Bronchial epithelial cell (primary cell): ENCODE measurements around the gene NAT16. TPM values are rescaled to one million over a fixed set of nuclear protein-coding genes. Genes with fewer than 3 reads are reported as not detected.

Experiments used
- DNase-seq: peaks from one replicate; pipeline ENCODE4 v3.0.0-alpha.2; 2010; ENCODE audit warnings: low read depth
- FAIRE-seq: peaks from 2 replicates; lab custom pipeline; 2011; peaks lifted over from hg19 to GRCh38; lab: Jason Lieb, UNC
- H3K27me3 ChIP-seq: 2 replicates; pipeline ENCODE4 v1.5.1; 2011; ENCODE audit warnings: low read length; ENCODE audit not compliant: control insufficient read depth, insufficient read depth
- H3K36me3 ChIP-seq: 2 replicates; pipeline ENCODE4 v1.5.1; 2011; ENCODE audit warnings: low read length; ENCODE audit not compliant: control insufficient read depth, insufficient read depth
- H3K4me3 ChIP-seq: 2 replicates; pipeline ENCODE4 v1.5.1; 2011; ENCODE audit warnings: mild to moderate bottlenecking, low read depth, low read length, control low read depth
- total RNA-seq: library from RNA; depleted of rRNA; stranded (reverse); fragments of >200 nt; gene quantifications from 2 replicates; pipeline ENCODE4 v1.2.1, GENCODE V29; 2014
- TF ChIP-seq, protein P1 (sequence below): IDR thresholded peaks from 2 replicates; pipeline ENCODE4 v1.5.1; 2011; ENCODE audit warnings: mild to moderate bottlenecking, moderate library complexity, low read length, control low read depth, inconsistent platforms; ENCODE audit not compliant: insufficient read depth, severe bottlenecking

Gene NAT16
- total RNA-seq, 1 donor from 2014 or later = not detected

DNA sequence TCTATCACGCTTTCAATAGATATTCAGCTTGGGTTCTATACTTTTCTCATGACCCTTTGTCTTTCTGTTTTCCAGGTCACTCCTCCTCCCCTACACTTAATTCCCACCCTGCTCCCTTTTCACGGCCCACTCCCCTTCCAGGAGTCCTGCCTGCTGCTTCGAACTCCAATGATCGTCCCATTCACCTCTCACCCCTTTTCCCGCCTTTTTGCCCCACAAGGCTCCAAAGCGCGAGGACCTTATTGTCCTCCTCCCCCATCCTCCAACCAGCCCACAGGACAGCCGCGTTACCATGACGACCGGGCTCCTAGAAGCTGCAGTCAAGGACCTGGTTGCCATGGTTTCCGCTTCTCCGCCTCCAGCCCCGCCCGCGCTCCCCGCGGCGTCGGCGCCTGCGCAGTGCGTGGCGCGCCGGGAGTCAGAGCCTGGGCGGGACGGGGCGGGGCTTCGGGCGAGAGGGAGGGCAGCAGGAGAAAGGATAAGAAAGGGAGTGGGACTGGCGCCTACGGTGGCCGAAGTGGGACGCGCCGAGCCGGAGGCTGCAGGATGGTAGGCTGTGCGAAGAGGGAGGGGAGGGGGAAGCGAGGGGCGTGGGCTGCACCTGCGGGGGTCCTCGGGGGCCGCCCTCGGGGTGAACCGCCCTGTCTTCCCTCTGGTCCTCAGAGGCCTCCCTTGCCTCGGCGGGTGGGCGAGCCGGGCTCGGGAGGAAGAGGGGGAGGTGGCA is 26.0 kb downstream of the NAT16 start, which contains the start of gene AP1S1:
AP1S1 (plus strand) TSS at position 508 of the 724 bp plus-strand sequence; CDS start at position 547, 39 bp downstream.
- peak within 1 kb of the TSS; percentile 93 for H3K4me3 ChIP-seq
- TF ChIP-seq, protein P1, sequence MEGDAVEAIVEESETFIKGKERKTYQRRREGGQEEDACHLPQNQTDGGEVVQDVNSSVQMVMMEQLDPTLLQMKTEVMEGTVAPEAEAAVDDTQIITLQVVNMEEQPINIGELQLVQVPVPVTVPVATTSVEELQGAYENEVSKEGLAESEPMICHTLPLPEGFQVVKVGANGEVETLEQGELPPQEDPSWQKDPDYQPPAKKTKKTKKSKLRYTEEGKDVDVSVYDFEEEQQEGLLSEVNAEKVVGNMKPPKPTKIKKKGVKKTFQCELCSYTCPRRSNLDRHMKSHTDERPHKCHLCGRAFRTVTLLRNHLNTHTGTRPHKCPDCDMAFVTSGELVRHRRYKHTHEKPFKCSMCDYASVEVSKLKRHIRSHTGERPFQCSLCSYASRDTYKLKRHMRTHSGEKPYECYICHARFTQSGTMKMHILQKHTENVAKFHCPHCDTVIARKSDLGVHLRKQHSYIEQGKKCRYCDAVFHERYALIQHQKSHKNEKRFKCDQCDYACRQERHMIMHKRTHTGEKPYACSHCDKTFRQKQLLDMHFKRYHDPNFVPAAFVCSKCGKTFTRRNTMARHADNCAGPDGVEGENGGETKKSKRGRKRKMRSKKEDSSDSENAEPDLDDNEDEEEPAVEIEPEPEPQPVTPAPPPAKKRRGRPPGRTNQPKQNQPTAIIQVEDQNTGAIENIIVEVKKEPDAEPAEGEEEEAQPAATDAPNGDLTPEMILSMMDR = no peak
- H3K27me3 ChIP-seq = no peaks in the 10 kb centered on the region
- H3K36me3 ChIP-seq = peaks cover 17% of the 10 kb centered on the region
- DNase-seq (peak; percentile 76), FAIRE-seq (no peak)

DNA sequence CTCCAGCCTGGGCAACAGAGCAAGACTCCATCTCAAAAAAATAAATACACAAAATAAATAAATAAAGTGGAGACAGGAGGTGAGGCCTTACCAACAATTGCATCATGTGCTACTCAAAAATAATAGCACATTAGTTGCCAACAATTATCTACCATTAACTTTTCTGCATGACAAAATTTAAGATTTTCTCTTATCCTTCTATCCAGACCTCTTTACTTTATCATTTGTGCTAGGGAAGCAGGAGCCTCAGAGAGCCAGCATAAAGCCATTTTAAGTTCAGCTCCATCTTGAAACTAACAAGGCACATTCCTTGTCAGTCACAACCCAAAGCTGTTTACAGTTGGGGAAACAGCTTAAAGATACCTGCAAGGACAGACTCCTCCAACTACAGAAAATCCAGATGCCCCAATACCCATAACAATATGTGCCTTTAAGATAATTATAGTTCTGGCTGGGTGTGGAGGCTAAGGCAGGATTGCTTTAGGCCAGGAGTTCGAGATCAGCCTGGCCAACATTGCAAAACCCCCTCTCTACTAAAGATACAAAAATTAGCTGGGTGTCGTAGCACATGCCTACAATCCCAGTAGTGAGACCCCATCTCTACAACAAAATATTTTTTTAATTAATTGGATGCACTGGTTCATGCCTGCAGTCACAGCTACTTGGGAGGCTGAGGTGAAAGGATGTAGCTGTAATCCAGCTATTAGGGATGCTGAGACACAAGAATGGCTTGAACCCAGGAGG is 28.0 kb downstream of the NAT16 start:
- DNase-seq = no peak
- no peak for FAIRE-seq
- TF ChIP-seq, protein P1 = no peak
- Histone ChIP-seq H3K27me3 (no peaks in the 10 kb centered on the region), H3K36me3 (peaks cover 3% of the 10 kb centered on the region), H3K4me3 (no peak overlapping the region)

DNA sequence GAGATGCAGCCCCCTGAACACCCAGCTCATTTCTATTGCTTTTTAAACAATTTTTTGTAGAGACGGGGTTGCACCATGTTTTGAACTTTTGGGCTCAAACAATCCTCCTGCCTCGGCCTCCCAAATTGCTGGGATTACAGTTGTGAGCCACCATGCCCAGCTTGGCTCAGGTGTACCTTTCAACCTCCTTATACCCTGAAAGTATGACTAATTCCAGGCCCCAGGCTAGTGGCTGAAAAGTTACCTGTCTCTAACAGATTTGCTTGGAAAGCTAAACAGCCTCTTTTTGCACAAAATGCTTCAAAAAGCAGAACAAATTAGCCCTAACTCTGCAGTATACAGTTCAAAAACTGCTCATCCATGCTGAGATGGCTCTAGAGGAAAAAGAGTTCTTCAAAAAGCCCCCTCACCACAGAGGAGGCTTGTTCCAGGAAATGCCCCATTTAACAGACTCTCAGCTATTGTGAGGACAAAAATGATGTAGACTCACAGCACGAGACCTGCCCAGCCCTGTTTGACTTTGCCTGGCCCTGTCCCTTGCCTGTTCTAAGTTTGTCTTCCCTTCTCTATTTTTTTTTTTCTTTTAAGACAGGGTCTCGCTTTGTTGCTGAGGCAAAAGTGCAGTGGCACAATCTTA is 39.2 kb downstream of the NAT16 start:
- DNase-seq (peak; percentile 81), FAIRE-seq (no peak)
- peaks cover under 1% of the 10 kb centered on the region for H3K27me3 ChIP-seq
- peaks cover 5% of the 10 kb centered on the region for H3K36me3 ChIP-seq
- no peak overlapping the region for H3K4me3 ChIP-seq
- TF ChIP-seq, protein P1 = no peak

DNA sequence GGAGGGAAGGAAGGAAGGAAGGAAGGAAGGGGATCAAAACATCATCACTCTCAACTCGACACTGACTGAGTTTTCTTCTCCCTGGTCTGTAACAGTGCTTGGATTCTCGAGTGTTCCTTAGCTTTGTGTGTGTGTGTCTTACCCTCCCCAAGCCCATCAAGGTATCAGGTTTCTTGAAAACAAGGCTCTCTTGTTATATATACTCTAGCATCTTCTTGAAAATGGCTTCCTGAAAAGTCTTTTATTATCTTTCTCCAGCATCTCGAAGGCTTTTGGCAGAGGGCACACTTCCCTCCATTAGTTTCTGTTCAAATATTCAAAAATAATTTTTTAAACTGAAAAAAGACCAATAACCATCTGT is 39.8 kb downstream of the NAT16 start:
- DNase-seq = no peak
- FAIRE-seq = no peak
- Histone ChIP-seq H3K36me3 (peaks cover 9% of the 10 kb centered on the region), H3K4me3 (no peak overlapping the region), H3K27me3 (no peaks in the 10 kb centered on the region)
- TF ChIP-seq, protein P1 = no peak

DNA sequence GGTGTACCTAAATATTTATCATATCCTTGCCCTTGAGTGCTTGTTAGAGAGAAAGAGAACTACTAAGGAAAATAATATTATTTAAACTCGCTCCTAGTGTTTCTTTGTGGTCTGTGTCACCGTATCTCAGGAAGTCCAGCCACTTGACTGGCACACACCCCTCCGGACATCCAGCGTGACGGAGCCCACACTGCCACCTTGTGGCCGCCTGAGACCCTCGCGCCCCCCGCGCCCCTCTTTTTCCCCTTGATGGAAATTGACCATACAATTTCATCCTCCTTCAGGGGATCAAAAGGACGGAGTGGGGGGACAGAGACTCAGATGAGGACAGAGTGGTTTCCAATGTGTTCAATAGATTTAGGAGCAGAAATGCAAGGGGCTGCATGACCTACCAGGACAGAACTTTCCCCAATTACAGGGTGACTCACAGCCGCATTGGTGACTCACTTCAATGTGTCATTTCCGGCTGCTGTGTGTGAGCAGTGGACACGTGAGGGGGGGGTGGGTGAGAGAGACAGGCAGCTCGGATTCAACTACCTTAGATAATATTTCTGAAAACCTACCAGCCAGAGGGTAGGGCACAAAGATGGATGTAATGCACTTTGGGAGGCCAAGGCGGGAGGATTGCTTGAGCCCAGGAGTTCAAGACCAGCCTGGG is 41.8 kb downstream of the NAT16 start:
- DNase-seq (peak; percentile 97), FAIRE-seq (no peak)
- no peaks in the 10 kb centered on the region for H3K27me3 ChIP-seq
- H3K36me3 ChIP-seq = peaks cover 13% of the 10 kb centered on the region
- H3K4me3 ChIP-seq = no peak overlapping the region
- TF ChIP-seq, protein P1 = peak; percentile 63
